Hepatocyte (in vitro differentiated cells): Measurements from ENCODE around the gene GIMAP8. TPM values are rescaled to one million over a fixed set of nuclear protein-coding genes. Genes with fewer than 3 reads are reported as not detected.

ENCODE experiments used
- DNase-seq: peaks from one replicate; pipeline ENCODE4 v3.0.0-alpha.2; 2016; ENCODE audit warnings: low spot score
- H2AFZ ChIP-seq: fragments of 200-600 bp; sonication (generic); 2 replicates; pipeline ENCODE4 v1.6.0; 2016; ENCODE audit warnings: antibody characterized with exemption, mild to moderate bottlenecking
- H3K27ac ChIP-seq: fragments of 200-600 bp; sonication (generic); 2 replicates; pipeline ENCODE4 v1.5.1; 2016; ENCODE audit warnings: mild to moderate bottlenecking
- H3K27me3 ChIP-seq: fragments of 200-600 bp; sonication (generic); 2 replicates; pipeline ENCODE4 v1.6.1; 2016
- H3K36me3 ChIP-seq: fragments of 200-600 bp; sonication (generic); replicated peaks from 2 replicates; pipeline ENCODE4 v1.5.1; 2016; ENCODE audit warnings: low read depth; ENCODE audit not compliant: insufficient read depth
- H3K4me1 ChIP-seq: fragments of 200-600 bp; sonication (generic); 2 replicates; pipeline ENCODE4 v1.5.1; 2016; ENCODE audit warnings: mild to moderate bottlenecking, moderate library complexity; ENCODE audit not compliant: insufficient read depth
- H3K4me2 ChIP-seq: fragments of 200-600 bp; sonication (generic); 2 replicates; pipeline ENCODE4 v1.6.0; 2016
- H3K4me3 ChIP-seq: fragments of 200-600 bp; sonication (generic); 2 replicates; pipeline ENCODE4 v1.5.1; 2016; ENCODE audit warnings: mild to moderate bottlenecking
- H3K79me2 ChIP-seq: fragments of 200-600 bp; sonication (generic); 2 replicates; pipeline ENCODE4 v1.6.0; 2017; ENCODE audit warnings: mild to moderate bottlenecking
- H3K9me2 ChIP-seq: fragments of 200-600 bp; sonication (generic); replicated peaks from 2 replicates; pipeline ENCODE4 v1.6.0; 2017; ENCODE audit warnings: mild to moderate bottlenecking; ENCODE audit not compliant: insufficient read depth
- H3K9me3 ChIP-seq: fragments of 200-600 bp; sonication (generic); 2 replicates; pipeline ENCODE4 v1.5.1; 2016; ENCODE audit warnings: low read depth, mild to moderate bottlenecking
- H4K20me1 ChIP-seq: fragments of 200-600 bp; sonication (generic); 2 replicates; pipeline ENCODE4 v1.6.0; 2016; ENCODE audit warnings: mild to moderate bottlenecking; ENCODE audit not compliant: insufficient read depth, poor library complexity, severe bottlenecking
- CTCF ChIP-seq: fragments of 200-600 bp; sonication (generic); IDR thresholded peaks from 2 replicates; pipeline ENCODE4 v1.5.1; 2016; ENCODE audit warnings: antibody characterized with exemption, mild to moderate bottlenecking; ENCODE audit not compliant: poor library complexity
- EZH2 ChIP-seq: fragments of 200-600 bp; sonication (generic); IDR thresholded peaks from 2 replicates; pipeline ENCODE4 v1.6.1; 2016; ENCODE audit warnings: antibody characterized with exemption, mild to moderate bottlenecking, borderline replicate concordance
- EZH2phosphoT487 ChIP-seq: fragments of 200-600 bp; sonication (generic); IDR thresholded peaks from one replicate; pipeline ENCODE4 v1.6.1; 2018; ENCODE audit warnings: antibody characterized with exemption, mild to moderate bottlenecking, low read depth, moderate library complexity; ENCODE audit not compliant: unreplicated experiment, severe bottlenecking
- WGBS: methylation state at CpG from one replicate; pipeline ENCODE4 v1.1.6; 2016; ENCODE audit warnings: low lambda C conversion rate; ENCODE audit errors: missing lambda C conversion rate; 5-methylcytosine and 5-hydroxymethylcytosine counted together
- polyA plus RNA-seq: library from polyadenylated mRNA; unstranded; fragments of >200 nt; fragmentation: Nextera tagmentation; extraction: Ambion mirVana; gene quantifications from 2 replicates; pipeline ENCODE4 v1.2.1, GENCODE V29; 2016
- total RNA-seq: library from RNA; depleted of rRNA; stranded (reverse); fragments of >200 nt; gene quantifications from 2 replicates; pipeline ENCODE4 v1.2.3, GENCODE V29; 2014

The GIMAP8 gene
- total and polyA plus RNA-seq, 2 experiments from 2014 or later = 0.10 TPM; not detected in 1

GRCh38 chr7:150458235-150458634 lies 7.8 kb downstream of the GIMAP8 start:
- Histone ChIP-seq H3K27me3 (no peaks in the 10 kb centered on the region), H3K9me2 (no peaks in the 10 kb centered on the region), H3K4me3 (no peak overlapping the region), H3K4me1 (no peaks in the 10 kb centered on the region), H3K79me2 (no peaks in the 10 kb centered on the region), H3K9me3 (no peaks in the 10 kb centered on the region), H3K36me3 (no peaks in the 10 kb centered on the region), H3K27ac (no peak overlapping the region), H4K20me1 (no peaks in the 10 kb centered on the region), H2AFZ (no peak overlapping the region), H3K4me2 (no peak overlapping the region)
- WGBS = 96% methylated on average over 1 of the region's 1 CpG
- no peak for TF ChIP-seq EZH2phosphoT487
- no peak for TF ChIP-seq EZH2
- TF ChIP-seq CTCF = no peak
- DNase-seq = no peak

GRCh38 chr7:150458756-150459155 lies 8.3 kb downstream of the GIMAP8 start:
- WGBS = 55% methylated on average over 1 of the region's 1 CpG
- Histone ChIP-seq H3K79me2 (no peaks in the 10 kb centered on the region), H3K36me3 (no peaks in the 10 kb centered on the region), H3K4me1 (no peaks in the 10 kb centered on the region), H3K9me3 (no peaks in the 10 kb centered on the region), H2AFZ (no peak overlapping the region), H3K4me2 (no peak overlapping the region), H3K9me2 (no peaks in the 10 kb centered on the region), H4K20me1 (no peaks in the 10 kb centered on the region), H3K4me3 (no peak overlapping the region), H3K27ac (no peak overlapping the region), H3K27me3 (no peaks in the 10 kb centered on the region)
- TF ChIP-seq EZH2phosphoT487 (no peak), CTCF (no peak), EZH2 (no peak)
- no peak for DNase-seq

- Histone ChIP-seq H3K27ac (no peak overlapping the region), H3K4me2 (no peak overlapping the region), H3K27me3 (no peaks in the 10 kb centered on the region), H4K20me1 (no peaks in the 10 kb centered on the region), H2AFZ (no peak overlapping the region), H3K4me3 (no peak overlapping the region), H3K9me2 (no peaks in the 10 kb centered on the region), H3K4me1 (no peaks in the 10 kb centered on the region), H3K36me3 (no peaks in the 10 kb centered on the region), H3K79me2 (no peaks in the 10 kb centered on the region), H3K9me3 (no peaks in the 10 kb centered on the region)
- no peak for TF ChIP-seq CTCF
- TF ChIP-seq EZH2phosphoT487 = no peak
- no peak for TF ChIP-seq EZH2
- DNase-seq = no peak
- WGBS = 75% methylated on average over 1 of the region's 1 CpG
Observed at GRCh38 chr7:150461520-150461919, 11.1 kb downstream of the GIMAP8 start.

- H3K9me2 ChIP-seq = no peaks in the 10 kb centered on the region
- no peak overlapping the region for H3K4me2 ChIP-seq
- H3K4me3 ChIP-seq = no peak overlapping the region
- TF ChIP-seq EZH2 (no peak), CTCF (no peak), EZH2phosphoT487 (no peak)
- H3K4me1 ChIP-seq = no peaks in the 10 kb centered on the region
- no peaks in the 10 kb centered on the region for H3K9me3 ChIP-seq
- no peaks in the 10 kb centered on the region for H3K27me3 ChIP-seq
- H4K20me1 ChIP-seq = no peaks in the 10 kb centered on the region
- H3K36me3 ChIP-seq = no peaks in the 10 kb centered on the region
- H3K79me2 ChIP-seq = no peaks in the 10 kb centered on the region
- DNase-seq = no peak
- H2AFZ ChIP-seq = no peak overlapping the region
- no peak overlapping the region for H3K27ac ChIP-seq
Observed at GRCh38 chr7:150462413-150462812, 12.0 kb downstream of the GIMAP8 start.
